Tibial nerve (tissue), 4 donors: ENCODE data around the gene HLA-DPA1.

Experiments
- EP300 ChIP-seq, 2 donors: sonication (generic); formaldehyde crosslinking; IDR thresholded peaks; one replicate each; pipeline ENCODE4 v1.6.1; 2017; ENCODE audit warnings: antibody characterized with exemption in 2 of 2, mild to moderate bottlenecking in 1 of 2
- POLR2A ChIP-seq, 2 donors: fragments of 450-650 bp; IDR thresholded peaks; one replicate each; pipeline ENCODE4 v1.6.1; 2017; ENCODE audit warnings: antibody characterized with exemption in 2 of 2, mild to moderate bottlenecking in 2 of 2, moderate library complexity in 2 of 2
- TF ChIP-seq, protein P1 (sequence below), 5 experiments: fragments of 200-600 bp in 3 of 5; fragments of 450-650 bp in 2 of 5; sonication (generic) in 3 of 5; IDR thresholded peaks; one replicate each; pipeline ENCODE4 v1.5.1; 2016 to 2019; ENCODE audit warnings: antibody characterized with exemption in 5 of 5, mild to moderate bottlenecking in 3 of 5, moderate library complexity in 2 of 5

- TF ChIP-seq POLR2A (IDR thresholded peaks at IDR 0.05) (no peak), EP300 (IDR thresholded peaks at IDR 0.05) (no peak)
- TF ChIP-seq, protein P1, sequence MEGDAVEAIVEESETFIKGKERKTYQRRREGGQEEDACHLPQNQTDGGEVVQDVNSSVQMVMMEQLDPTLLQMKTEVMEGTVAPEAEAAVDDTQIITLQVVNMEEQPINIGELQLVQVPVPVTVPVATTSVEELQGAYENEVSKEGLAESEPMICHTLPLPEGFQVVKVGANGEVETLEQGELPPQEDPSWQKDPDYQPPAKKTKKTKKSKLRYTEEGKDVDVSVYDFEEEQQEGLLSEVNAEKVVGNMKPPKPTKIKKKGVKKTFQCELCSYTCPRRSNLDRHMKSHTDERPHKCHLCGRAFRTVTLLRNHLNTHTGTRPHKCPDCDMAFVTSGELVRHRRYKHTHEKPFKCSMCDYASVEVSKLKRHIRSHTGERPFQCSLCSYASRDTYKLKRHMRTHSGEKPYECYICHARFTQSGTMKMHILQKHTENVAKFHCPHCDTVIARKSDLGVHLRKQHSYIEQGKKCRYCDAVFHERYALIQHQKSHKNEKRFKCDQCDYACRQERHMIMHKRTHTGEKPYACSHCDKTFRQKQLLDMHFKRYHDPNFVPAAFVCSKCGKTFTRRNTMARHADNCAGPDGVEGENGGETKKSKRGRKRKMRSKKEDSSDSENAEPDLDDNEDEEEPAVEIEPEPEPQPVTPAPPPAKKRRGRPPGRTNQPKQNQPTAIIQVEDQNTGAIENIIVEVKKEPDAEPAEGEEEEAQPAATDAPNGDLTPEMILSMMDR (IDR thresholded peaks at IDR 0.05) = no peak
Observed at GRCh38 chr6:33079580-33079979, 6.1 kb upstream of the HLA-DPA1 start.
